ENCODE data around the gene SERTAD2.
A peak's percentile ranks its signal among the peaks of the same experiment; 100 is the strongest.

Gene SERTAD2

GRCh38 chr2:64607381-64608304 is 46.1 kb downstream of the SERTAD2 start:
- no peak for DNase-seq

- peak; percentile 91 for DNase-seq
Measured at GRCh38 chr2:64606479-64607363, 47.0 kb downstream of the SERTAD2 start.

- DNase-seq: no peak
Measured at GRCh38 chr2:64605991-64606478, 47.7 kb downstream of the SERTAD2 start.

- DNase-seq: no peak
Measured at GRCh38 chr2:64605026-64605471, 48.7 kb downstream of the SERTAD2 start.

GRCh38 chr2:64604155-64604554 is 49.6 kb downstream of the SERTAD2 start:
- DNase-seq: no peak

- no peak for DNase-seq
Measured at GRCh38 chr2:64602436-64602835, 51.3 kb downstream of the SERTAD2 start.

GRCh38 chr2:64601785-64602391 is 51.8 kb downstream of the SERTAD2 start:
- no peak for DNase-seq

GRCh38 chr2:64601034-64601754 is 52.5 kb downstream of the SERTAD2 start:
- DNase-seq: no peak

GRCh38 chr2:64599469-64599868 is 54.2 kb downstream of the SERTAD2 start:
- DNase-seq: no peak

- DNase-seq: no peak
Measured at GRCh38 chr2:64598226-64598625, 55.5 kb downstream of the SERTAD2 start.

- DNase-seq: no peak
Measured at GRCh38 chr2:64595397-64596176, 58.1 kb downstream of the SERTAD2 start.

- DNase-seq: no peak
Measured at GRCh38 chr2:64594226-64594989, 59.3 kb downstream of the SERTAD2 start.

- DNase-seq: no peak
Measured at GRCh38 chr2:64593035-64593655, 60.6 kb downstream of the SERTAD2 start.

- DNase-seq: no peak
Measured at GRCh38 chr2:64591188-64591587, 62.5 kb downstream of the SERTAD2 start.

- no peak for DNase-seq
Measured at GRCh38 chr2:64587561-64587960, 66.2 kb downstream of the SERTAD2 start.

GRCh38 chr2:64586883-64587481 is 66.7 kb downstream of the SERTAD2 start:
- DNase-seq: peak; percentile 51

GRCh38 chr2:64586054-64586453 is 67.7 kb downstream of the SERTAD2 start:
- DNase-seq: no peak

- no peak for DNase-seq
Measured at GRCh38 chr2:64582774-64583340, 70.9 kb downstream of the SERTAD2 start.

GRCh38 chr2:64581777-64582539 is 71.8 kb downstream of the SERTAD2 start:
- no peak for DNase-seq

All from CD4-positive, alpha-beta T cell treated with Interleukin-12 subunit alpha and Interleukin-12 subunit beta, for 1 hour (primary cell).